Testis (tissue), 2 donors: ENCODE results near the gene SLC16A1.

Source experiments
- POLR2A ChIP-seq: fragments of 450-650 bp; IDR thresholded peaks from one replicate; pipeline ENCODE4 v1.6.1; 2017; ENCODE audit warnings: antibody characterized with exemption, mild to moderate bottlenecking, moderate library complexity
- TF ChIP-seq, protein P1 (sequence below), 3 experiments: fragments of 450-650 bp in 2 of 3; fragments of 200-600 bp in 1 of 3; sonication (generic) in 1 of 3; IDR thresholded peaks; one replicate each; pipeline ENCODE4 v1.5.1; 2016 to 2019; ENCODE audit warnings: antibody characterized with exemption in 3 of 3, mild to moderate bottlenecking in 2 of 3, moderate library complexity in 1 of 3

- TF ChIP-seq, protein P1, sequence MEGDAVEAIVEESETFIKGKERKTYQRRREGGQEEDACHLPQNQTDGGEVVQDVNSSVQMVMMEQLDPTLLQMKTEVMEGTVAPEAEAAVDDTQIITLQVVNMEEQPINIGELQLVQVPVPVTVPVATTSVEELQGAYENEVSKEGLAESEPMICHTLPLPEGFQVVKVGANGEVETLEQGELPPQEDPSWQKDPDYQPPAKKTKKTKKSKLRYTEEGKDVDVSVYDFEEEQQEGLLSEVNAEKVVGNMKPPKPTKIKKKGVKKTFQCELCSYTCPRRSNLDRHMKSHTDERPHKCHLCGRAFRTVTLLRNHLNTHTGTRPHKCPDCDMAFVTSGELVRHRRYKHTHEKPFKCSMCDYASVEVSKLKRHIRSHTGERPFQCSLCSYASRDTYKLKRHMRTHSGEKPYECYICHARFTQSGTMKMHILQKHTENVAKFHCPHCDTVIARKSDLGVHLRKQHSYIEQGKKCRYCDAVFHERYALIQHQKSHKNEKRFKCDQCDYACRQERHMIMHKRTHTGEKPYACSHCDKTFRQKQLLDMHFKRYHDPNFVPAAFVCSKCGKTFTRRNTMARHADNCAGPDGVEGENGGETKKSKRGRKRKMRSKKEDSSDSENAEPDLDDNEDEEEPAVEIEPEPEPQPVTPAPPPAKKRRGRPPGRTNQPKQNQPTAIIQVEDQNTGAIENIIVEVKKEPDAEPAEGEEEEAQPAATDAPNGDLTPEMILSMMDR (IDR thresholded peaks at IDR 0.05) = no peak
- TF ChIP-seq POLR2A = no peak
These were observed 66.8 kb downstream of the SLC16A1 start for GRCh38 chr1:112889052-112889768.
